KMS-11 (cell line): ENCODE results near the gene CXXC4.

Source experiments
- H2AFZ ChIP-seq: fragments of 200-600 bp; sonication (generic); 2 replicates; pipeline ENCODE4 v1.6.1; 2016; ENCODE audit warnings: antibody characterized with exemption, mixed run types, low read depth
- H3K27ac ChIP-seq: fragments of 200-600 bp; sonication (generic); 2 replicates; pipeline ENCODE4 v1.6.1; 2016; ENCODE audit warnings: mild to moderate bottlenecking, mixed run types
- H3K27me3 ChIP-seq: fragments of 200-600 bp; sonication (generic); 2 replicates; pipeline ENCODE4 v1.6.1; 2017; ENCODE audit warnings: mild to moderate bottlenecking, low read depth, mixed run types, moderate library complexity; ENCODE audit not compliant: insufficient read depth
- H3K36me3 ChIP-seq: fragments of 200-600 bp; sonication (generic); 2 replicates; pipeline ENCODE4 v1.6.1; 2017; ENCODE audit warnings: mild to moderate bottlenecking, mixed run types; ENCODE audit not compliant: insufficient read depth
- H3K4me1 ChIP-seq: fragments of 200-600 bp; sonication (generic); 2 replicates; pipeline ENCODE4 v1.6.1; 2016; ENCODE audit warnings: mild to moderate bottlenecking, low read depth, mixed run types; ENCODE audit not compliant: poor library complexity, severe bottlenecking
- H3K4me2 ChIP-seq: fragments of 200-600 bp; sonication (generic); 2 replicates; pipeline ENCODE4 v1.7.0; 2016; ENCODE audit warnings: mild to moderate bottlenecking, mixed run types
- H3K4me3 ChIP-seq: fragments of 200-600 bp; sonication (generic); IDR thresholded peaks from 2 replicates; pipeline ENCODE4 v1.6.1; 2017; ENCODE audit warnings: low read depth, low read length, mixed read lengths; ENCODE audit not compliant: insufficient read depth
- H3K79me2 ChIP-seq: fragments of 200-600 bp; sonication (generic); 2 replicates; pipeline ENCODE4 v1.6.1; 2016; ENCODE audit warnings: low read depth, mixed run types; ENCODE audit not compliant: insufficient read depth
- H3K9ac ChIP-seq: fragments of 200-600 bp; sonication (generic); 2 replicates; pipeline ENCODE4 v1.6.1; 2016; ENCODE audit warnings: mild to moderate bottlenecking, mixed run types
- H4K20me1 ChIP-seq: fragments of 200-600 bp; sonication (generic); 2 replicates; pipeline ENCODE4 v1.6.1; 2016; ENCODE audit warnings: mild to moderate bottlenecking, mixed run types; ENCODE audit not compliant: insufficient read depth
- CTCF ChIP-seq: fragments of 200-600 bp; sonication (generic); conservative IDR thresholded peaks from 2 replicates; pipeline ENCODE4 v1.6.1; 2017; ENCODE audit warnings: low read depth, mild to moderate bottlenecking, antibody characterized with exemption, low read length, moderate library complexity, mixed read lengths

CXXC4 gene

GRCh38 chr4:104421566-104421965 lies 73.1 kb downstream of the CXXC4 start:
- H3K4me3 ChIP-seq, result no peak overlapping the region
- H3K4me1 ChIP-seq, result no peaks in the 10 kb centered on the region
- H3K36me3 ChIP-seq, result no peaks in the 10 kb centered on the region
- no peak overlapping the region for H3K27ac ChIP-seq
- H4K20me1 ChIP-seq, result no peaks in the 10 kb centered on the region
- H3K4me2 ChIP-seq, result no peak overlapping the region
- no peak overlapping the region for H3K9ac ChIP-seq
- no peak for TF ChIP-seq CTCF
- no peak overlapping the region for H2AFZ ChIP-seq
- no peaks in the 10 kb centered on the region for H3K27me3 ChIP-seq
- no peaks in the 10 kb centered on the region for H3K79me2 ChIP-seq

GRCh38 chr4:104420766-104421165 lies 73.9 kb downstream of the CXXC4 start:
- H4K20me1 ChIP-seq, result no peaks in the 10 kb centered on the region
- no peak overlapping the region for H3K4me2 ChIP-seq
- no peak overlapping the region for H3K27ac ChIP-seq
- H3K36me3 ChIP-seq, result no peaks in the 10 kb centered on the region
- H3K4me1 ChIP-seq, result no peaks in the 10 kb centered on the region
- H3K9ac ChIP-seq, result no peak overlapping the region
- TF ChIP-seq CTCF, result no peak
- no peak overlapping the region for H2AFZ ChIP-seq
- H3K27me3 ChIP-seq, result no peaks in the 10 kb centered on the region
- no peaks in the 10 kb centered on the region for H3K79me2 ChIP-seq
- H3K4me3 ChIP-seq, result no peak overlapping the region
